GM12892 (cell line): Measurements from ENCODE around the gene DCAF7. TPM values are rescaled to one million over a fixed set of nuclear protein-coding genes. Genes with fewer than 3 reads are reported as not detected.

Source experiments
- DNase-seq: peaks from one replicate; pipeline ENCODE4 v3.0.0; 2011; ENCODE audit not compliant: insufficient read length
- FAIRE-seq: peaks from 2 replicates; lab custom pipeline; 2011; peaks lifted over from hg19 to GRCh38; lab: Jason Lieb, UNC
- POLR2A ChIP-seq: IDR thresholded peaks from 2 replicates; pipeline ENCODE4 v1.6.1; 2011; ENCODE audit warnings: low read depth, low read length, control low read depth
- POLR2AphosphoS5 ChIP-seq: IDR thresholded peaks from 2 replicates; pipeline ENCODE4 v1.6.1; 2011; ENCODE audit warnings: low read depth, low read length, control low read depth
- TAF1 ChIP-seq: IDR thresholded peaks from 2 replicates; pipeline ENCODE4 v1.6.1; 2011; ENCODE audit warnings: low read depth, mild to moderate bottlenecking, control low read depth, low read length, borderline replicate concordance
- polyA plus RNA-seq: library from polyadenylated mRNA; unstranded; fragments of >200 nt; gene quantifications from one replicate; pipeline ENCODE4 v1.2.1, GENCODE V29; 2012; ENCODE audit warnings: missing spikeins, inconsistent platforms; ENCODE audit not compliant: missing spikeins

DCAF7 gene
- polyA plus RNA-seq = 36.9 TPM

- FAIRE-seq (peak; percentile 98), DNase-seq (peak; percentile 97)
- peak; percentile 92 for TF ChIP-seq POLR2AphosphoS5
- peak; percentile 79 for TF ChIP-seq TAF1
- TF ChIP-seq POLR2A = peak; percentile 85
These were observed at the start of gene DCAF7 for GRCh38 chr17:63549946-63550816. Gene DCAF7, plus strand, starts transcription at chr17:63550477. Its CDS starts 201 bp downstream, at chr17:63550678.

GRCh38 chr17:63500543-63501390, 49.5 kb upstream of the DCAF7 start:
- TF ChIP-seq POLR2AphosphoS5 (no peak), POLR2A (no peak), TAF1 (no peak)
- no peak for FAIRE-seq
- no peak for DNase-seq

- DNase-seq = no peak
- no peak for FAIRE-seq
- TF ChIP-seq POLR2AphosphoS5 (no peak), TAF1 (no peak), POLR2A (no peak)
These were observed 47.0 kb upstream of the DCAF7 start for GRCh38 chr17:63503341-63503705.

GRCh38 chr17:63504261-63504660, 46.0 kb upstream of the DCAF7 start:
- FAIRE-seq = no peak
- no peak for TF ChIP-seq POLR2AphosphoS5
- TF ChIP-seq TAF1 = no peak
- TF ChIP-seq POLR2A = no peak
- no peak for DNase-seq

GRCh38 chr17:63505341-63505740, 44.9 kb upstream of the DCAF7 start:
- TF ChIP-seq TAF1 (no peak), POLR2A (no peak), POLR2AphosphoS5 (no peak)
- DNase-seq = no peak
- no peak for FAIRE-seq

- no peak for FAIRE-seq
- no peak for DNase-seq
- no peak for TF ChIP-seq POLR2AphosphoS5
- TF ChIP-seq TAF1 = no peak
- TF ChIP-seq POLR2A = no peak
These were observed 43.6 kb upstream of the DCAF7 start for GRCh38 chr17:63506627-63507026.

GRCh38 chr17:63511331-63511730, 38.9 kb upstream of the DCAF7 start:
- FAIRE-seq (no peak), DNase-seq (no peak)
- TF ChIP-seq POLR2A = no peak
- TF ChIP-seq POLR2AphosphoS5 = no peak
- no peak for TF ChIP-seq TAF1

GRCh38 chr17:63512388-63512787, 37.9 kb upstream of the DCAF7 start:
- FAIRE-seq = no peak
- TF ChIP-seq POLR2AphosphoS5 (no peak), TAF1 (no peak), POLR2A (no peak)
- DNase-seq = no peak

GRCh38 chr17:63512896-63513644, 37.2 kb upstream of the DCAF7 start:
- no peak for TF ChIP-seq TAF1
- no peak for FAIRE-seq

GRCh38 chr17:63514477-63514876, 35.8 kb upstream of the DCAF7 start:
- TF ChIP-seq TAF1 = no peak
- no peak for TF ChIP-seq POLR2A
- TF ChIP-seq POLR2AphosphoS5 = no peak
- FAIRE-seq (no peak), DNase-seq (no peak)

More at GRCh38 chr17:63512896-63513644, 37.2 kb upstream of the DCAF7 start:
- no peak for DNase-seq

- no peak for DNase-seq
These were observed 35.3 kb upstream of the DCAF7 start for GRCh38 chr17:63514974-63515373.

More at GRCh38 chr17:63514974-63515373, 35.3 kb upstream of the DCAF7 start:
- no peak for FAIRE-seq
- TF ChIP-seq POLR2A (no peak), POLR2AphosphoS5 (no peak), TAF1 (no peak)
